ENCODE measurements around the gene ESRRG.
A peak's percentile ranks its signal among the peaks of the same experiment; 100 is the strongest.

DNA sequence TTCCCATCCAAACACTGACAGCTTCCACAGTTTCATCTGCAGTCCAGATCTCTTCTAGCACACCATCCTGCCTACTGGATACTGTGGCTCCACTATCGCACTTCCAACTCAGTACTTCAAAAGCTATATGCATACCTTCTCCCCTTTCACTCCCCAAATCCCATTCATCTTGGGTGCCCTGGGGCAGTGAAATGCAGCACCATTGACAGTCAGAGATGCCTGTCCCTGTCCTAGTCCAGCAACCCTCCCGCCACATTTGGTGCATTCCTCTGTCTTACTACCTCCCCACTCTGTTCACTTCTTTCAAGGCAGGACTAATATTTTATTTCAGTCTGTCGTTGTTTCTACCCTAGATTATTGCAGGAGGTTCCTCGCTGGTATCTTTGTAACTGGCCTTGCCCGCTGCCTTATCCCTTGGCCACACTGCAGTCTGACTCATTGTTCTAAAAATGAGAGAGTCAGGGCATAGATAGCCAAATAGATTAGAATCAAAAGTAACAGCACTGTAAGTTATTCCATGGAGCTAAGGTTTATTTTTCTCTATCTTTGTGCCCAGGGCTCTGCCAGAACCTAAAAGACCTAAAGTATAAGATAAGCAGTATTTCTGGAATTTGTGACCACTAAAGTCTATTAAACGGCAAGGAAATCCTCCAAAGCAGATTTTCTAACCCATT is 96.7 kb downstream of the ESRRG start:
- TF ChIP-seq CTCF (IDR thresholded peaks at IDR 0.05) = no peak
- TF ChIP-seq POLR2A (IDR thresholded peaks at IDR 0.05) = peak in 1 of 2 donors; percentile 56
